NCI-H146 treated with DMSO at 0.1 percent for 48 hours (cell line): ENCODE results near the gene SOD2.
"Not testable (repeated sequence)": the region's sequence is repeated elsewhere in the genome, so short reads cannot be mapped to it uniquely, and the experiment has no call there.

Source experiments
- DNase-seq: peaks from one replicate; lab custom pipeline; 2025; ENCODE audit not compliant: unreplicated experiment; lab: John Stamatoyannopoulos, UW

The SOD2 gene

DNA sequence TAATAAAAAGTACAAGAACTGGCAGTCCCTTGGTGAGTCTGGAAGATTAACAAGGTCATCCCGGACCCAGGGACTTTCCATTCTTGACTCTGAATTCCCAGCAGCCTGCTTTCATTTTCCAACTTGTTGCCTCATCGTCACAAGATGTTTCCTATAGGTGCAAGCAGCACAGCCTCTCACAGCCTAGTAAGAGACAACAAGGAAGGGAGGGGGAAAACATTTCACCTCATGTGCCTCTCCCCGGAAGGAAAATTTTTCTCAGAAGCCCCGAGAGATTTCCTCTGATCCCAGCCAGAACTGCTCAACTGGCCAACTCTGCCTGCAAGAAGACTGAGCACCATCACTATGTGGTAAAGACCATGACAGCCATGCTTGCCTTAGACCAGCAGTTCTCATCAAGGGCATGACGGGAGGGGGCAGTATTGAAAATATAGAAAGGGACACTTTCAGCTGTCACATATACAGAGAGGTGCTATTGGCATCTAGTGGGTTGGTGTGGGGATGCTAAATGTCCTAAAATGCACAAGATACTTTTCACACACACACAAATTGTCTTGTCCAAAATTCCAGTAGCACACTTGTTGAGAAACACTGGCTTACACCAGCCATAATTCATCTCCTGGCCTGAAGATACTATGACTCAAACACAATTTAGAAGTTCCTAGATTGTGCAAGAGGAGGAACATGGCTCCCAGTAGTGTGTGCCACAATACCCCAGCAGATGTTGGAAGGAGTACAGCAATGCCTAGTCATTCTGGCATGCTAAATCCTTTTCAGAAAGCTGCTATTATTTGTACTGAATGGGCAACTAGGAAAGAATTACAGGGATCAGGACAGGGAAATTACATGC, 23.4 kb upstream of the SOD2 start:
- no peak for DNase-seq

DNA sequence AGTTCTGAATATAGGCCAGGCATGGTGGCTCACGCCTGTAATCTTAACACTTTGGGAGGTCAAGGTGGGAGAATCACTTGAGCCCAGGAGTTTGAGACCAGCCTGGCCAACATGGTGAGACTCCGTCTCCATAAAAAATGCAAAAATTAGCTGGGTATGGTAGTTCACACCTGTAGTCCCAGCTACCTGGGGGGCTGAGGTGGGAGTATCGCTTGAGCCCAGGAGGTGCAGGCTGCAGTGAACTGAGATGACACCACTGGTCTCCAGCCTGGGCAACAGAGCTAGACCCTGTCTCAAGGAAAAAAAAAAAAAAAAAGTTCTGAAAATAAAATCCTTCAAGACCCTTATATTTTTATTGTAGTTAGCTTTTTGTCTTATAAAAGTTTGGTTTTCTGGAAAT, 22.6 kb upstream of the SOD2 start:
- DNase-seq, result no peak

DNA sequence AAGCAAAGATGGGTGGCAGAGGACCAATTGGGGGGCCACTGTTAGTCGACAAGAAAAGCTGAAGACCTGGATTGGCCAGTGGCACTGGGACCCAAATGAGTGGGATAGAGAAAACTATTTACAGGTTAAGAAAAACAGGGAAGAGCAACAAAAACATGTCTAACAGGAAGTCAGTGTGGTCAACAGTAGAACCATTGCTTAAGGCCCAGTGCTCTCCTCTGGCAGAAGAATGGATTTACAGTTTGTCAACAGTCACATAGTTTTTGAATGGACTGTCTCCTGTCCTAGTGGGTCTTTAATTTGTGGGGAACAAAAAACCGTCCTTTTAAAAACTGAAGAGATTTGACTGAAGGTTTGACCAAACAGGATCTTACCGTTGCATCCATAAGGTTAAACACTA, 22.1 kb upstream of the SOD2 start:
- DNase-seq, result no peak

DNA sequence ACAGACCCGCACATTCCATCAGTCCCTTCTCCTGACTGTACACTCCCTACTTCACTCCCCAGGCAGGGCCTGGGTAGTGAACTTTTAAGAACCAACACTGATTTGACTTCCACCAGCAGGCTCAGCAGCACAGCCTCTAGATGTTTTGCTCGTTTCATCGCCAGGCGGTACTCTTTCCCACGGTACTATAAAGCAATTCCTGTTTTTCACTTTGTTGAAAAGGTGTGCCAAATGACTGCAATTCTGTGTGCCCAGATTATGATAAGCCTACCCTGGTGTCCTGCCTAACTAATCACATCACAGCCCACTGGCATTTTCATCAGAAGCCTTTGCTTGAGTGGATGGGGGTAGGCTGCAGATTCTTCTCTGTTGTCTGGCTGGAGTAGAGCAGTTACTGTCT, 21.4 kb upstream of the SOD2 start:
- no peak for DNase-seq

DNA sequence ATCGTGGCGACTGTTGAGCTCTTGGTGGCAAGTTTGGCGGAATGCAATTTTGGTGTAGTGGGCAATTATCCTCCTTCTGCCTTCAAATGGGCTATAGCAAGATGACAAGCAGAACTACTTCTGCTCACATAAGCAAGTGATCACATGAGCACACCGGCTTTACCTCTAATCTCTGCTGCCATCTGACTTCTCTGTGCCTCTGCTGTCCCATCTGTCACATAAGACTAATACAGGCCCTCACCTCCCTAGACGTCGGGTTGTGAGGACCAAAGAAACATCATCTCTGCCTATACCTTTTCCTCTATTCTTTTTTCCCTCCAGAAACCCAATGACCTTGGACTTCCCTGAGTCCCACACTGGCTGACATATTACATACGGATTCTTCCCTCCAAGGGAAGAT, 20.9 kb upstream of the SOD2 start:
- no peak for DNase-seq

DNA sequence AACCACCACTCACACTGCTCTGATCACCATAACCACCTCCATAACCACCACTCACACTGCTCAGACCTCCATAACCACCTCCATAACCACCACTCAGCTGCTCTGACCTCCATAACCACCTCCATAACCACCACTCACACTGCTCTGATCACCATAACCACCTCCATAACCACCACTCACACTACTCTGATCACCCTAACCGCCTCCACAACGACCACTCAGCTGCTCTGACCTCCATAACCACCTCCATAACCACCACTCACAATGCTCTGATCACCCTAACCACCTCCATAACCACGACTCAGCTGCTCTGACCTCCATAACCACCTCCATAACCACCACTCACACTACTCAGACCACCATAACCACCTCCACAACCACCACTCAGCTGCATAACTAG, 19.3 kb upstream of the SOD2 start:
- not testable (repeated sequence) for DNase-seq

DNA sequence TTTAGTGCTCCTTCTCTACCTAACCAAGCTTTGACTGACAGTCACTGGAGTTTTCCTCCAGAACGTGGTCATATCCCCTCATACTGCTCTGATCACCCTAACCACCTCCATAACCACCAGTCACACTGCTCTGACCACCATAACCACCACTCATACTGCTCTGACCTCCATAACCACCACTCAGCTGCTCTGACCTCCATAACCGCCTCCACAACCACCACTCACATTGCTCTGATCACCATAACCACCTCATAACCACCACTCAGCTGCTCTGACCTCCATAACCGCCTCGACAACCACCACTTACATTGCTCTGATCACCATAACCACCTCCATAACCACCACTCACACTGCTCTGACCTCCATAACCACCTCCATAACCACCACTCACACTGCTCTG, 17.6 kb upstream of the SOD2 start:
- DNase-seq, result not testable (repeated sequence)

DNA sequence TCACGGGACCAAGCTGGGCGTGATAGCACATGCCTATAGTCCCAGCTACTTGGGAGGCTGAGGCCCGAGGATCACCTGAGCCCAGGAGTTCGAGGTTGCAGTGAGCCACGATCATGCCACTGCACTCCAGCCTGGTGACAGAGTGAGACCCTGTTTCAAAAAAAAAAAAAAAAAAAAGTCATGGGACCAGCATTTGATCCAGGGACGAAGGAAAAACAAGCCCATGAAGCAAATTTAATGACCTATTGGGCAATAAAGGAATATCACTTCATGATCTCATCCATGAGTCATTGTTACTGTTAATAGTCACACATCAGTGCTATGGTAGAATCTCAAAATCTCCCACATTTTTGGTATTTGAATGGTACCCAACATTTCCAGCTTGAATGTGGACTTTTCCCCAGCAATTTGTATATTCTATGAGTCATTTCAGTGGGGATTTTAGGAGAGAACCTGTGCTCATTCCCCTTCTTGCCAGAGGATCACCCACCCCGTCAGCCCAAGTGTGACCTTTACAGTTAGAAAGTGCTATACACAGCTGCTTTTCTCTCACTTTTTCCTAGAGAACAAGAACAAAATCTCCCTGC, 8.5 kb upstream of the SOD2 start:
- no peak for DNase-seq

DNA sequence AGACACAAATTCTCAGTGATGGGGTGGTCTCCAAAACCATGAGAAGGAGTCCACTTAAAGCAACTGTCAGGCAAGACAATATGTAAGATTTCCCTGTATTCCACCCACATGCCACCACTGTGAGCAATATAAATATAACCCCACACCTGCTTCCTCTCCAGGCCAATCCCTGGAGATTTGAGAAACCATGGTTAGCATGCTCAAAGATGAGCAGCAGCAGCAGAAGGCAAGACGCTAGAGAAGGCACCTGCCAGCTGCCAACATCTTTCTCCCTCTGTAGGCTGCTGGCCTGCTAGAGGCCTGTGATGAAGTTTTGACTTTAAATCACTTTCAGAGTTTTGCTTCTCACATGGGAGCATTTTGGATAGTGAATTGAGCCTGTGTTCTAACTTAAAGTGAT, 7.9 kb upstream of the SOD2 start:
- DNase-seq, result no peak

DNA sequence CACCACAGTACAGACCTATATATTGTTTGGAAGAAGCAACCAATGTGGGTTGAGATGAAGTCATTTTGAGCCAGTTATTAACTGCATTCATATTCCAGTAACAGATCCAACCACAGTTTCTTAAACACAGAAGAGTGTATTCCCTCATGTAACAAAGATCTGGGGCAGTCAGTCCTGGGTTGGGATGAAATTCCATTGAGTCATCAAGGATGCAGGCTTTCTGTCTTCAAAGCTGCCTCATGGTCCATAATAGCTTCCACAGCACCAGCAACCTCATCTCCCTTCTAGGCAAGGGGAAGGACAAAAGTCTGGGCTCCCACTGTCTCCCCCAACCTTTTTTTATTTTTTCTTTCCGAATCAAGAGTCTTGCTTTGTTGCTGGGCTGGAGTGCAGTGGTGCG, 2.9 kb upstream of the SOD2 start:
- no peak for DNase-seq

DNA sequence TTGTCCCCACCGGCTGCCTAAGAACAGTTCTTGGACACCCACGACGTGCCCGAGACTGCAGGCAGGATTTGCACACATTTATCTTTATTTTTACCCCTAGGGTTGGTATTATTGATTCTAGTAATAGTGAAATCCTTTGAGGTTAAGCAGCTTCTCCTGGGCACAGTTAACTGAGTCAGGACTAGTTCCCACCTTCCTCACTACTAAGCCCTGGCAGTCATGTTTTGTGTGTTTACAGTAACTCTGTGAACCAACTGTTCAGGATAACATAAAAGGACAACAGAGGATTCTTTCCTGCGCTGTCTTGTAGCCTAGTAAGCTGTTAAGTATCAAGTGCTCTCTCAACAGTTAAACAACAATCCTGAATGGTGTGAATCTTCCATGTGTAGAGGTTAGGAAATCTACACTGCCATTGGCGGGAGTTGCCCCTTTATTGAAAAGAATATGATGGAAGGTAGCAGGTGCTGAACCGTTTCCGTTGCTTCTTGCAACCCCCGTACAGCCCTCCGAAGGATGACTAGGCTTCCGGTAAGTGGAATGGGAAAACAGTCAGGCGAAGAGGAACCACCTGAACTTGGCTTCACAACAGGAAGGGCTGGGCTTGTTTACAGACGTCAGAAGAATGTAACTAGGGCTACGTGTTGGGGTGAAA, 979 bp upstream of the SOD2 start:
- peak; percentile 43 for DNase-seq

DNA sequence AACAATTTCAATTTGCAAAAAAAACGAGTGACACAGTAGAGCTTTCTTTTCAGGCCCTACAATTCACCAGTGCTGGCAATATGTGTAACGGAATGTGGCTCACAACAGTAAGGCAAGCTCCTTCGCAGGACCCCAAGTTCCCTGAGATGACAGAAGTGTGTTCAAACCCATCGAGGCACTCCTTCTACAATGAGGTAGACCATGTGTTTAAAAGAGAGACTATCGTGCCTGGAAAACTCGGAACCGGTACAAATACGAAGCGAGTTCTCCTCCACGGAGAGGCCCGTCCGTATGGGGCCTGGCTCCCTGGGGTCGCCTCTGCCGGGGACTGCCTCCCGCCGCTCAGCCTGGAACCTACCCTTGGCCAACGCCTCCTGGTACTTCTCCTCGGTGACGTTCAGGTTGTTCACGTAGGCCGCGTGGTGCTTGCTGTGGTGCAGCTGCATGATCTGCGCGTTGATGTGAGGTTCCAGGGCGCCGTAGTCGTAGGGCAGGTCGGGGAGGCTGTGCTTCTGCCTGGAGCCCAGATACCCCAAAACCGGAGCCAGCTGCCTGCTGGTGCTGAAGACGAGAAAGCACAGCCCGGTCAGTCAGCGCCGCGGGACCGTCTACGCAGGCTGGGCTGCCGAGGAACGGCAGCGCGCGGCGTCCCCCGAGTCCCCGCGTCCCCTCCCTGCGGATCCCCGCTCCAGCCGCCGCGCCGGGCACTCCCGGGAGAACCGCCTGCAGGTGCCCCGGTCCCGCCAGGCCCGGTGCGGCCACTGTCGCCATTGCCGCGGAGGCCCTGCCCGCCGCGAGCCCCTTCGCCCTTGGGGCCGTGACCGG, 526 bp downstream of the SOD2 start:
- DNase-seq, result peak; percentile 55

DNA sequence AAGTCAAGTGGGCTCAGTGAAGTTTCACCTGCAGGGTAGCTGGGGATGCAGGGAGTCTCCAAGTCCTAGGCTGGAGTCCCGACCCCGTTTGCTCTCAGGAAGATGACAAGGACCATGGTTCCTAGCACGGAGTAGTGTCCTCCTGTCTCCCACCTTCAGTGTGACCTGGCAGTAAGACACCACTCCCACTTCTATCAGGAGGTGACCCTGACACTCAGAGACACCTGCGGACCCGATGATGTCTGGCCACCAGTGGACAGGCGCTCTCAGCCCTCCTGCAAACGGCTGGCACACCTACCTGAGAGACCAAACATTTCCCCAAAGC, 1.1 kb downstream of the SOD2 start:
- DNase-seq, result no peak

DNA sequence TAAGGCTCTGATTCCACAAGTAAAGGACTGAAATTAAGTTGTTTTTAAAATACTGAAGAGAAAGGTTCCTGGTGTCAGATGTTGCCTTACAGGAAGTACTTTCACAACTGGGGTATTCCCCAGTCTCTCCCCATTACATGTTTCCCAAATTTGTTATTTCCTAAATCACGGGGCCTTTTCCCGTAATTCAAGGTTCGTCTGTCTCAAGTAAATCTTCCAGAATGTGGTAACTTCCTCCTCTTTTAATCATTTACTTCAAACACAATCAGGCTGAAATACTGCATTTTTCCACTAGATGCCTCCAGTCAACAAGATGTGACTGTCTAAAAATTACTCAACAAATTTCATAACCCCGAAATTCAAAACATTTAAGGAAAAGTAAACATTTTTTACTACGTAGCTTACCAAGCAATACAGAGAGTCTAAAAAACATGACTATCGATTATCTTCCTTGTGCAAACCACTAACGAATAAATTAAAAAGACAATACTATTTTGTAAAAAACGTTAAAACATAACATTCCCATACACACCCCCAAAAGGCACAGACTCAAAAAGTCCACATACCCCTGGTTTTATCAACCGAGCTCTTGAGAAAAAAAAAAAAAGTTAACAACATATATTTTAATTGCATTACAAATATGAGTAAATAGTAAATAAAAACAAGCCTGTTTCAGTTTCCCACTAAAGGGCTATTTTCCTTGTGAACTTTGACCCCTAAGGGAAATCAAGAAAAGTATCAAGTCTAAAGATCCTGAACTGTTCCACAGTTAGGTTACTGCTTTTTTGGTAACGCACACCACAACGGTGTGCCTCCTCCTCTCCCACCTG, 1.7 kb downstream of the SOD2 start:
- peak; percentile 35 for DNase-seq

DNA sequence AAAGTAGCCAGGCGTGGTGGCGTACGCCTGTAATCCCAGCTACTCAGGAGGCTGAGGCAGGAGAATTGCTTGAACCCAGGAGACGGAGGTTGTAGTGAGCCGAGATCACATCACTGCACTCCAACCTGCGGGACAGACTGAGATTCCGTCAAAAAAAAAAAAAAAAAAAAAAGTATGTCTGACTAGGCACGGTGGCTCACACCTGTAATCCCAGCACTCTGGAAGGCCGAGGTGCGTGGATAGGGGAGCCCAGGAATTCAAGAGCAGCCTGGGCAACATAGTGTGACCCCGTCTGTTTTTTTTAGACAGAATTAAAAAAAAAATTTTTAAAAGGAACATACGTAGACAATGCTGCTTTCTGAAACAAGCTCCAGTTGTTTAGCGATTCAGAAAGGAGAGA, 2.9 kb downstream of the SOD2 start:
- not testable (repeated sequence) for DNase-seq

DNA sequence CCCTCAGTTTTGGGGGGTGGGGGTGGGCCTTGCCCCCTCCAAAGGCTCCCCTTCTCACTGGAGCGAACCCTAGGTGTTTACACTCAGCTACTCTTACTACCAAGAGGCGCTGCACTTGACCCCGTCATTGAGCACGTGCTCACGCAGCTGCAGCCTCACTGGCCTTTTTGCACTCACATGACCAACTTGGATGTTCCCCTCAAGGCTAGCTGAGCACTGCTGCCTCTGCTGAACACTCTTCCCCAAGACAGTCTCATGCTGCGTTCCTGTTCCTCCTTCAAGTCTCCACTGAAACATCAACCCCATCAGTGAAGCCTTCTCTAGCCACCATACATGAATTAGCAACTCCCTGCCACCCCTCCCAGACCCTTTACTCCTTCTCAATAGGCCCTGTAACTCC, 4.0 kb downstream of the SOD2 start:
- no peak for DNase-seq

DNA sequence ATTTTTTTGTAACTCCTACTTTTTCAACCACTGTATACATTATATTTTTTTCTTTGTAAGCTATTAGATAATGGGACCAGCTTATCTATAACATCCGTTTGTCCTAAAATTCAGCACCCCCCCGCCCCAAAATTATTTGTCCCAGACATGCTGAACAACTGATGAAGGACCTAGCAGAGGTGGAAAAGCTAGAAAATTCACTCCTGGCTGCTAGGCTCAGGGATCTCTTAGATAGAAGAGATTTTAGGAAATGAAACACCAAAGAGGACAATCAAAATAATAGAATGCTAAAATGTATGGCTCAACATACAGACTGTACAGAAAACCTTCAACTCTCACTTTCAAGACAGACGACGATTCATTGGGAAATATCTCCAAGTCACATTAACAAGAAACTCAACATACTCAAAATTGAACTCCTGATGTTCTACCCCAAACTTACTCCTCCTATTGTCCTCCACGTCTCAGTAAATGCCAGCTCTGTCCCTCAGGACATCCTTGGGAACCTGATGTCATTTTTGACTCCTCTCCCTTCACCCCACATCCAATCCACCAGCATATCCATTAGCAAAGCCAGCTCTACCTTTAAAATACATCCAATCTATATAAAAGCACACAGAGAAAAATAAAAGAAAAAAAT, 4.7 kb downstream of the SOD2 start:
- DNase-seq, result no peak

DNA sequence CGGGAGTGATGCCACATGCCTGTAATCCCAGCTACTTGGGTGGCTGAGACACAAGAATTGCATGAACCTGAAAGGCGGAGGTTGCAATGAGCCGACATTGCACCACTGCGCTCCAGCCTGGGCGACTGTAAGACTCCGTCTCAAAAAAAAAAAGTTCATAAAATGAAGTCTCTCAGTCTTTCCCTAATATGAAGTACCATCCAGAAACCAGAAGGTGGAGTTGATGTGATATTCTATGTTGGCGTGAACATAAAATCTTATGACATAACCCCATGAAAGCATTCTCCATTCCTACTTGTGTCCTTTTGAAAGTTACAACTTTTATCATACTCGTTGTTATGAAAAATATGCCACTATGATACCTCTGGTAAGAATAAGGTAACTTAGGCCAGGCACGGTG, 5.7 kb downstream of the SOD2 start:
- DNase-seq, result no peak

DNA sequence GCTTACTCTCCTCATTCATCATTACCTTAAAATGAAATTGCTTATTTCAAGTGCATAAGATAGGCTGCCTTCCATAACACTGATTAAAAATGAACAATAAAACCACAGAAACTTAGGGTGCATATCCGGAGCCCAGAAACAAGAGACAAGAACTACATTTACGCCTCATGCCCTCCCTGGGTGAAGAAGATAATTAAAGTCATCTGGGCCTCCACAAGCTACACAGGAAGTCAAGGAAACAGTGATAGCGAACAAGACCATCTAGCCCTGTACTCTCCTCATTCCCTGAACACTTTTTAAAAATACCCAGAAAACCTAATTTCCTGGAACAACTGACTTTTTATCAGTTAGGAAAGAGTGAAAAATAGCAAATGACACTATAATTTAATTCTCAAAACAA, 6.3 kb downstream of the SOD2 start:
- DNase-seq, result no peak

DNA sequence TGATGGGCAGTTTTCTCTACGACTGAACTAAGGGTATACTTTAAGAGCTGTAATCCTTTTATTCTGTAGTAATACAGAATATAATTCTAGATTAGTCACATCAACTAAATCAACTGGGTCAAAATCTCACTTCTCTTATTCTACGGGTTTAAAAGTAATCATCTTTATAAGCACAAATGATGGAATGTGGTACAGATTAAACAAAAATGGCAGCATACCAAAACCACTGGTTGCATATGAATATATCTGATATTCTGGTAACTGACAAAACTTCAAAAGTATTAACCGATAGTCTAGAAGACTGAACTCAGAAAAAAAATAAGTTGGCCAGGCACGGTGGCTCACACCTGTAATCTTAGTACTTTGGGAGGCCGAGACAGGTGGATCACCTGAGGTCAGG, 7.0 kb downstream of the SOD2 start:
- DNase-seq, result no peak

DNA sequence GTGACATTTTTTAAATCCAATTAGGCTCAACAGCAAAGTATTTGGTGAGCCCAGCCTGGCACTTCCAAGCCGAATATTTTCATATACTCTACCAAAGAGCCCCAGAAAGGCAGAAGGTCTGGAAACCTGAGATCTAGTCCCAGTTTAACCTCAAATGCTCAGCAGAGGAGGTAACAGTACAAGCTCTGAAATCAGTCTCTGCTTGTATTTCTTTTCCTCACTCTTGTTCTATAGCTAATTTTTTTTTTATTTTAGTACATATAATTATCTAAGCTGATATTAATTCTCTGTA, 9.1 kb downstream of the SOD2 start:
- DNase-seq, result no peak
